ENCODE data around the gene ZEB2.

DNA sequence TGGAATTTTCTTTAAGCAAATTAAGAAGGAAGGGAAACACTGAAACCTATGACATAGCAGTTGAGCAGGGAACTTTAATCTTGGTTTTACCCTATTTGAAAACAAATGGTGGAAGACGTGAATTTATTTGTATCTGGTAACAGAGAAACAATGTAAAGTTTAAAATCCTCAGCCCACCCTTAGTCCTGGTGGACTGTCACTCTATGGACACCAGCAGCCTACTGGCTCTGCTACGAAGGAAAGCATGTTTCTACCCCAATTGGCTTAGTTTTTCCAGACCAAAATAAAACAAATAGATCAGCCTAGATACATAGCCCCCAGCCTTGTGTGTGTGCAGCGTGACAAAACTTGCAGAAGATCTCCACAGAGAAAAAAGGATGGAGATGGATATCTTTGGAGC lies 7.4 kb downstream of the ZEB2 start:
- TF ChIP-seq POLR2AphosphoS5 (IDR thresholded peaks at IDR 0.05; ENCODE audit: low read depth) = no peak
- TF ChIP-seq, protein P1, sequence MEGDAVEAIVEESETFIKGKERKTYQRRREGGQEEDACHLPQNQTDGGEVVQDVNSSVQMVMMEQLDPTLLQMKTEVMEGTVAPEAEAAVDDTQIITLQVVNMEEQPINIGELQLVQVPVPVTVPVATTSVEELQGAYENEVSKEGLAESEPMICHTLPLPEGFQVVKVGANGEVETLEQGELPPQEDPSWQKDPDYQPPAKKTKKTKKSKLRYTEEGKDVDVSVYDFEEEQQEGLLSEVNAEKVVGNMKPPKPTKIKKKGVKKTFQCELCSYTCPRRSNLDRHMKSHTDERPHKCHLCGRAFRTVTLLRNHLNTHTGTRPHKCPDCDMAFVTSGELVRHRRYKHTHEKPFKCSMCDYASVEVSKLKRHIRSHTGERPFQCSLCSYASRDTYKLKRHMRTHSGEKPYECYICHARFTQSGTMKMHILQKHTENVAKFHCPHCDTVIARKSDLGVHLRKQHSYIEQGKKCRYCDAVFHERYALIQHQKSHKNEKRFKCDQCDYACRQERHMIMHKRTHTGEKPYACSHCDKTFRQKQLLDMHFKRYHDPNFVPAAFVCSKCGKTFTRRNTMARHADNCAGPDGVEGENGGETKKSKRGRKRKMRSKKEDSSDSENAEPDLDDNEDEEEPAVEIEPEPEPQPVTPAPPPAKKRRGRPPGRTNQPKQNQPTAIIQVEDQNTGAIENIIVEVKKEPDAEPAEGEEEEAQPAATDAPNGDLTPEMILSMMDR (IDR thresholded peaks at IDR 0.05; ENCODE audit: insufficient read depth, low read length) = no peak
- TF ChIP-seq, protein P2, sequence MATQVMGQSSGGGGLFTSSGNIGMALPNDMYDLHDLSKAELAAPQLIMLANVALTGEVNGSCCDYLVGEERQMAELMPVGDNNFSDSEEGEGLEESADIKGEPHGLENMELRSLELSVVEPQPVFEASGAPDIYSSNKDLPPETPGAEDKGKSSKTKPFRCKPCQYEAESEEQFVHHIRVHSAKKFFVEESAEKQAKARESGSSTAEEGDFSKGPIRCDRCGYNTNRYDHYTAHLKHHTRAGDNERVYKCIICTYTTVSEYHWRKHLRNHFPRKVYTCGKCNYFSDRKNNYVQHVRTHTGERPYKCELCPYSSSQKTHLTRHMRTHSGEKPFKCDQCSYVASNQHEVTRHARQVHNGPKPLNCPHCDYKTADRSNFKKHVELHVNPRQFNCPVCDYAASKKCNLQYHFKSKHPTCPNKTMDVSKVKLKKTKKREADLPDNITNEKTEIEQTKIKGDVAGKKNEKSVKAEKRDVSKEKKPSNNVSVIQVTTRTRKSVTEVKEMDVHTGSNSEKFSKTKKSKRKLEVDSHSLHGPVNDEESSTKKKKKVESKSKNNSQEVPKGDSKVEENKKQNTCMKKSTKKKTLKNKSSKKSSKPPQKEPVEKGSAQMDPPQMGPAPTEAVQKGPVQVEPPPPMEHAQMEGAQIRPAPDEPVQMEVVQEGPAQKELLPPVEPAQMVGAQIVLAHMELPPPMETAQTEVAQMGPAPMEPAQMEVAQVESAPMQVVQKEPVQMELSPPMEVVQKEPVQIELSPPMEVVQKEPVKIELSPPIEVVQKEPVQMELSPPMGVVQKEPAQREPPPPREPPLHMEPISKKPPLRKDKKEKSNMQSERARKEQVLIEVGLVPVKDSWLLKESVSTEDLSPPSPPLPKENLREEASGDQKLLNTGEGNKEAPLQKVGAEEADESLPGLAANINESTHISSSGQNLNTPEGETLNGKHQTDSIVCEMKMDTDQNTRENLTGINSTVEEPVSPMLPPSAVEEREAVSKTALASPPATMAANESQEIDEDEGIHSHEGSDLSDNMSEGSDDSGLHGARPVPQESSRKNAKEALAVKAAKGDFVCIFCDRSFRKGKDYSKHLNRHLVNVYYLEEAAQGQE (IDR thresholded peaks at IDR 0.05; ENCODE audit: insufficient replicate concordance, low read depth) = no peak
- no peak for TF ChIP-seq GABPA (IDR thresholded peaks at IDR 0.05; ENCODE audit: low read depth)
- TF ChIP-seq SPI1 (IDR thresholded peaks at IDR 0.05; ENCODE audit: borderline replicate concordance, low read depth) = no peak

All from HL-60 (cell line).